SK-N-SH (cell line): Measurements from ENCODE around the gene SV2B. TPM values are rescaled to one million over a fixed set of nuclear protein-coding genes. Genes with fewer than 3 reads are reported as not detected.

ENCODE experiments used
- CTCF ChIA-PET: fragments of 300-600, 350-600 bp; formaldehyde crosslinking; extraction: SDS; loops from one replicate; lab custom pipeline; 2021; lab: Yijun Ruan, JAX
- POLR2A ChIA-PET: fragments of 350-600 bp; sonication (Branson Sonifier 250); formaldehyde crosslinking; extraction: SDS; loops from one replicate; lab custom pipeline; 2020; ENCODE audit warnings: antibody characterized with exemption, inconsistent platforms; lab: Yijun Ruan, JAX
- DNase-seq: peaks from one replicate; pipeline ENCODE4 v3.0.0; 2012
- H2AFZ ChIP-seq: fragments of 200-600 bp; sonication (generic); 2 replicates; pipeline ENCODE4 v1.8.1; 2016; ENCODE audit warnings: antibody characterized with exemption, mild to moderate bottlenecking, low read depth
- H3F3A ChIP-seq: fragments of 200-600 bp; sonication (generic); replicated peaks from 2 replicates; pipeline ENCODE3; 2016; ENCODE audit warnings: antibody characterized with exemption, mild to moderate bottlenecking; ENCODE audit not compliant: insufficient read depth
- H3K27ac ChIP-seq, 2 experiments: fragments of 200-500 bp in 1 of 2; fragments of 200-600 bp in 1 of 2; sonication (Bioruptor generic) in 1 of 2; sonication (generic), shearing (Covaris generic) in 1 of 2; 2 replicates each; pipeline versions ENCODE4 v1.5.1 to v1.6.1; 2014 to 2016; ENCODE audit warnings: low read depth in 2 of 2, inconsistent platforms in 1 of 2, low read length in 1 of 2, mild to moderate bottlenecking in 1 of 2, mixed read lengths in 1 of 2
- H3K27me3 ChIP-seq: fragments of 200-600 bp; sonication (generic), shearing (Covaris generic); 2 replicates; pipeline ENCODE4 v1.6.1; 2016; ENCODE audit warnings: mixed run types; ENCODE audit not compliant: insufficient read depth
- H3K36me3 ChIP-seq, 2 experiments: fragments of 200-500 bp in 1 of 2; fragments of 200-600 bp in 1 of 2; sonication (Bioruptor generic) in 1 of 2; sonication (generic) in 1 of 2; replicated peaks in 1 of 2; 2 replicates each; pipeline versions ENCODE3 to v1.5.1; 2014 to 2016; ENCODE audit warnings: low read length in 1 of 2, mild to moderate bottlenecking in 1 of 2; ENCODE audit not compliant: insufficient read depth in 2 of 2, control insufficient read depth in 1 of 2
- H3K4me1 ChIP-seq, 2 experiments: fragments of 200-500 bp in 1 of 2; fragments of 200-600 bp in 1 of 2; sonication (Bioruptor generic) in 1 of 2; sonication (generic), shearing (Covaris generic) in 1 of 2; 2 replicates each; pipeline versions ENCODE4 v1.5.1 to v1.6.1; 2014 to 2016; ENCODE audit warnings: low read depth in 1 of 2, low read length in 1 of 2, mixed run types in 1 of 2; ENCODE audit not compliant: insufficient read depth in 2 of 2, control insufficient read depth in 1 of 2
- H3K4me2 ChIP-seq: fragments of 200-600 bp; sonication (generic), shearing (Covaris generic); 2 replicates; pipeline ENCODE4 v1.6.1; 2017; ENCODE audit warnings: mixed run types
- H3K4me3 ChIP-seq, 2 experiments: fragments of 200-500 bp in 1 of 2; fragments of 200-600 bp in 1 of 2; sonication (Bioruptor generic) in 1 of 2; sonication (generic), shearing (Covaris generic) in 1 of 2; 2 replicates each; pipeline versions ENCODE4 v1.5.1 to v1.8.1; 2014 to 2016; ENCODE audit warnings: low read depth in 2 of 2, inconsistent platforms in 1 of 2, low read length in 1 of 2, mild to moderate bottlenecking in 1 of 2, mixed read lengths in 1 of 2, moderate library complexity in 1 of 2
- H3K79me2 ChIP-seq: fragments of 200-600 bp; sonication (generic); 2 replicates; pipeline ENCODE4 v1.8.1; 2017; ENCODE audit warnings: mild to moderate bottlenecking; ENCODE audit not compliant: insufficient read depth
- H3K9ac ChIP-seq: fragments of 200-600 bp; sonication (generic); 2 replicates; pipeline ENCODE4 v1.6.1; 2017; ENCODE audit warnings: mixed run types
- H3K9me2 ChIP-seq: fragments of 200-600 bp; sonication (generic); 2 replicates; pipeline ENCODE4 v1.6.1; 2017; ENCODE audit warnings: mixed run types
- H3K9me3 ChIP-seq: fragments of 200-600 bp; sonication (generic); 2 replicates; pipeline ENCODE4 v1.6.1; 2017; ENCODE audit warnings: mixed run types, mild to moderate bottlenecking, moderate library complexity
- H4K20me1 ChIP-seq: fragments of 200-600 bp; sonication (generic); 2 replicates; pipeline ENCODE4 v1.6.1; 2017; ENCODE audit warnings: mild to moderate bottlenecking, mixed run types; ENCODE audit not compliant: insufficient read depth
- CHD2 ChIP-seq: fragments of 150-350 bp; IDR thresholded peaks from 2 replicates; pipeline ENCODE4 v1.6.1; 2018; ENCODE audit warnings: low read length; ENCODE audit not compliant: partially characterized antibody
- EZH2phosphoT487 ChIP-seq: fragments of 200-600 bp; sonication (generic); IDR thresholded peaks from 2 replicates; pipeline ENCODE4 v1.6.1; 2017; ENCODE audit warnings: low read depth, mixed run types, mild to moderate bottlenecking, antibody characterized with exemption, moderate library complexity, borderline replicate concordance
- FOSL2 ChIP-seq: IDR thresholded peaks from 2 replicates; pipeline ENCODE4 v1.4.0; 2012; ENCODE audit warnings: low read depth, mild to moderate bottlenecking, moderate library complexity, borderline replicate concordance
- GATA2 ChIP-seq: sonication (generic); formaldehyde crosslinking; IDR thresholded peaks from 2 replicates; pipeline ENCODE4 v1.5.0; 2020; ENCODE audit warnings: mild to moderate bottlenecking, missing genetic modification reagents
- NRF1 ChIP-seq: IDR thresholded peaks from 2 replicates; pipeline ENCODE4 v1.6.1; 2012; ENCODE audit warnings: low read depth, mild to moderate bottlenecking, low read length
- RCOR1 ChIP-seq: fragments of 150-350 bp; IDR thresholded peaks from 2 replicates; pipeline ENCODE4 v1.6.1; 2017; ENCODE audit warnings: antibody characterized with exemption, low read length
- RFX5 ChIP-seq: IDR thresholded peaks from 2 replicates; pipeline ENCODE4 v1.6.1; 2012; ENCODE audit warnings: mild to moderate bottlenecking, improper control_type of control experiment, low read length
- RXRA ChIP-seq: IDR thresholded peaks from 2 replicates; pipeline ENCODE4 v1.4.0; 2012; ENCODE audit warnings: low read depth, mild to moderate bottlenecking, borderline replicate concordance
- SMC3 ChIP-seq: IDR thresholded peaks from 2 replicates; pipeline ENCODE4 v1.6.1; 2012; ENCODE audit warnings: low read depth, low read length, improper control_type of control experiment
- TAF1 ChIP-seq: IDR thresholded peaks from 2 replicates; pipeline ENCODE4 v1.6.1; 2012; ENCODE audit warnings: low read depth, mild to moderate bottlenecking, low read length, moderate library complexity, borderline replicate concordance
- WGBS: methylation state at CpG from one replicate; pipeline ENCODE4 v1.1.6; 2017; ENCODE audit warnings: low lambda C conversion rate; 5-methylcytosine and 5-hydroxymethylcytosine counted together
- polyA plus RNA-seq, 3 experiments: library from polyadenylated mRNA; depleted of rRNA; stranded (reverse); fragments of >200 nt; gene quantifications; 2 replicates each; pipeline ENCODE4 v1.2.3, GENCODE V29; 2012
- TF ChIP-seq, protein P1 (sequence below): IDR thresholded peaks from 2 replicates; pipeline ENCODE4 v1.4.0; 2012; ENCODE audit warnings: low read depth, borderline replicate concordance
- TF ChIP-seq, protein P2 (sequence below): fragments of 150-350 bp; IDR thresholded peaks from 2 replicates; pipeline ENCODE4 v1.6.1; 2017; ENCODE audit warnings: antibody characterized with exemption, low read length, low read depth, borderline replicate concordance
- TF ChIP-seq, protein P3 (sequence below): fragments of 200-600 bp; sonication (generic); IDR thresholded peaks from 2 replicates; pipeline ENCODE4 v1.6.1; 2017; ENCODE audit warnings: antibody characterized with exemption, mild to moderate bottlenecking, moderate library complexity
- TF ChIP-seq, protein P4 (sequence below): IDR thresholded peaks from 2 replicates; pipeline ENCODE4 v1.6.1; 2012; ENCODE audit warnings: mild to moderate bottlenecking, low read depth, low read length, moderate library complexity
- TF ChIP-seq, protein P5 (sequence below): IDR thresholded peaks from 2 replicates; pipeline ENCODE4 v1.4.0; 2012; ENCODE audit warnings: low read depth, borderline replicate concordance

SV2B gene
- polyA plus RNA-seq, 1 of the 3 experiments (the other 2 are of a cell fraction) = not detected

DNA sequence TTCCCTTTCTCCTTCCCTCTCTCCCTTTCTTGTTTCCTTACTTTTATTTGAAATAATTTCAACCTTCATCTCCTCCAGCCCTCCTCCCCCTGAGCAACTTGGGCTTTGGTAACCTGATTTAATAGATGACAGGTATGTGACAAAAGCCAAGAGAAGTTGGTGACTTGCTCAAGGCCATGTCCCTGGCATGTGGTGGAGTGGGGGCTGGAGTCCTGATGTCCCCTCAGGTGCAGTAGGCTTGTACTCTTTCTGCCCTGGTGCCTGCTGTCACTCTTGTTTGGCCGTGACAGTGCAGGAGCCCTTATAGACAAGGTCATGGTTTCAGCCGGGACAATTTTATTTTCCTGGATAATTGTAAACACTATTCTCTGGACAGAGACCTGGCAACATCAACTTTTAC lies 152.7 kb downstream of the SV2B start:
- no peak for DNase-seq
- H3K9ac ChIP-seq = no peak overlapping the region
- H3K79me2 ChIP-seq = no peaks in the 10 kb centered on the region
- no peaks in the 10 kb centered on the region for H3K9me2 ChIP-seq
- H2AFZ ChIP-seq = no peak overlapping the region
- no peaks in the 10 kb centered on the region for H3K36me3 ChIP-seq
- no peak overlapping the region for H3K4me3 ChIP-seq
- H3K27me3 ChIP-seq = no peaks in the 10 kb centered on the region
- POLR2A ChIA-PET = no interaction called here
- TF ChIP-seq, protein P1, sequence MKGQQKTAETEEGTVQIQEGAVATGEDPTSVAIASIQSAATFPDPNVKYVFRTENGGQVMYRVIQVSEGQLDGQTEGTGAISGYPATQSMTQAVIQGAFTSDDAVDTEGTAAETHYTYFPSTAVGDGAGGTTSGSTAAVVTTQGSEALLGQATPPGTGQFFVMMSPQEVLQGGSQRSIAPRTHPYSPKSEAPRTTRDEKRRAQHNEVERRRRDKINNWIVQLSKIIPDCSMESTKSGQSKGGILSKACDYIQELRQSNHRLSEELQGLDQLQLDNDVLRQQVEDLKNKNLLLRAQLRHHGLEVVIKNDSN = no peak
- TF ChIP-seq, protein P2, sequence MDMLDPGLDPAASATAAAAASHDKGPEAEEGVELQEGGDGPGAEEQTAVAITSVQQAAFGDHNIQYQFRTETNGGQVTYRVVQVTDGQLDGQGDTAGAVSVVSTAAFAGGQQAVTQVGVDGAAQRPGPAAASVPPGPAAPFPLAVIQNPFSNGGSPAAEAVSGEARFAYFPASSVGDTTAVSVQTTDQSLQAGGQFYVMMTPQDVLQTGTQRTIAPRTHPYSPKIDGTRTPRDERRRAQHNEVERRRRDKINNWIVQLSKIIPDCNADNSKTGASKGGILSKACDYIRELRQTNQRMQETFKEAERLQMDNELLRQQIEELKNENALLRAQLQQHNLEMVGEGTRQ = no peak
- TF ChIP-seq RCOR1 (no peak), TAF1 (no peak), SMC3 (no peak), CHD2 (no peak), EZH2phosphoT487 (no peak), RXRA (no peak), FOSL2 (no peak), GATA2 (CRISPR knock-in tag) (no peak), RFX5 (no peak), NRF1 (no peak)
- TF ChIP-seq, protein P3, sequence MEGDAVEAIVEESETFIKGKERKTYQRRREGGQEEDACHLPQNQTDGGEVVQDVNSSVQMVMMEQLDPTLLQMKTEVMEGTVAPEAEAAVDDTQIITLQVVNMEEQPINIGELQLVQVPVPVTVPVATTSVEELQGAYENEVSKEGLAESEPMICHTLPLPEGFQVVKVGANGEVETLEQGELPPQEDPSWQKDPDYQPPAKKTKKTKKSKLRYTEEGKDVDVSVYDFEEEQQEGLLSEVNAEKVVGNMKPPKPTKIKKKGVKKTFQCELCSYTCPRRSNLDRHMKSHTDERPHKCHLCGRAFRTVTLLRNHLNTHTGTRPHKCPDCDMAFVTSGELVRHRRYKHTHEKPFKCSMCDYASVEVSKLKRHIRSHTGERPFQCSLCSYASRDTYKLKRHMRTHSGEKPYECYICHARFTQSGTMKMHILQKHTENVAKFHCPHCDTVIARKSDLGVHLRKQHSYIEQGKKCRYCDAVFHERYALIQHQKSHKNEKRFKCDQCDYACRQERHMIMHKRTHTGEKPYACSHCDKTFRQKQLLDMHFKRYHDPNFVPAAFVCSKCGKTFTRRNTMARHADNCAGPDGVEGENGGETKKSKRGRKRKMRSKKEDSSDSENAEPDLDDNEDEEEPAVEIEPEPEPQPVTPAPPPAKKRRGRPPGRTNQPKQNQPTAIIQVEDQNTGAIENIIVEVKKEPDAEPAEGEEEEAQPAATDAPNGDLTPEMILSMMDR = no peak
- TF ChIP-seq, protein P4, sequence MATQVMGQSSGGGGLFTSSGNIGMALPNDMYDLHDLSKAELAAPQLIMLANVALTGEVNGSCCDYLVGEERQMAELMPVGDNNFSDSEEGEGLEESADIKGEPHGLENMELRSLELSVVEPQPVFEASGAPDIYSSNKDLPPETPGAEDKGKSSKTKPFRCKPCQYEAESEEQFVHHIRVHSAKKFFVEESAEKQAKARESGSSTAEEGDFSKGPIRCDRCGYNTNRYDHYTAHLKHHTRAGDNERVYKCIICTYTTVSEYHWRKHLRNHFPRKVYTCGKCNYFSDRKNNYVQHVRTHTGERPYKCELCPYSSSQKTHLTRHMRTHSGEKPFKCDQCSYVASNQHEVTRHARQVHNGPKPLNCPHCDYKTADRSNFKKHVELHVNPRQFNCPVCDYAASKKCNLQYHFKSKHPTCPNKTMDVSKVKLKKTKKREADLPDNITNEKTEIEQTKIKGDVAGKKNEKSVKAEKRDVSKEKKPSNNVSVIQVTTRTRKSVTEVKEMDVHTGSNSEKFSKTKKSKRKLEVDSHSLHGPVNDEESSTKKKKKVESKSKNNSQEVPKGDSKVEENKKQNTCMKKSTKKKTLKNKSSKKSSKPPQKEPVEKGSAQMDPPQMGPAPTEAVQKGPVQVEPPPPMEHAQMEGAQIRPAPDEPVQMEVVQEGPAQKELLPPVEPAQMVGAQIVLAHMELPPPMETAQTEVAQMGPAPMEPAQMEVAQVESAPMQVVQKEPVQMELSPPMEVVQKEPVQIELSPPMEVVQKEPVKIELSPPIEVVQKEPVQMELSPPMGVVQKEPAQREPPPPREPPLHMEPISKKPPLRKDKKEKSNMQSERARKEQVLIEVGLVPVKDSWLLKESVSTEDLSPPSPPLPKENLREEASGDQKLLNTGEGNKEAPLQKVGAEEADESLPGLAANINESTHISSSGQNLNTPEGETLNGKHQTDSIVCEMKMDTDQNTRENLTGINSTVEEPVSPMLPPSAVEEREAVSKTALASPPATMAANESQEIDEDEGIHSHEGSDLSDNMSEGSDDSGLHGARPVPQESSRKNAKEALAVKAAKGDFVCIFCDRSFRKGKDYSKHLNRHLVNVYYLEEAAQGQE = no peak
- TF ChIP-seq, protein P5, sequence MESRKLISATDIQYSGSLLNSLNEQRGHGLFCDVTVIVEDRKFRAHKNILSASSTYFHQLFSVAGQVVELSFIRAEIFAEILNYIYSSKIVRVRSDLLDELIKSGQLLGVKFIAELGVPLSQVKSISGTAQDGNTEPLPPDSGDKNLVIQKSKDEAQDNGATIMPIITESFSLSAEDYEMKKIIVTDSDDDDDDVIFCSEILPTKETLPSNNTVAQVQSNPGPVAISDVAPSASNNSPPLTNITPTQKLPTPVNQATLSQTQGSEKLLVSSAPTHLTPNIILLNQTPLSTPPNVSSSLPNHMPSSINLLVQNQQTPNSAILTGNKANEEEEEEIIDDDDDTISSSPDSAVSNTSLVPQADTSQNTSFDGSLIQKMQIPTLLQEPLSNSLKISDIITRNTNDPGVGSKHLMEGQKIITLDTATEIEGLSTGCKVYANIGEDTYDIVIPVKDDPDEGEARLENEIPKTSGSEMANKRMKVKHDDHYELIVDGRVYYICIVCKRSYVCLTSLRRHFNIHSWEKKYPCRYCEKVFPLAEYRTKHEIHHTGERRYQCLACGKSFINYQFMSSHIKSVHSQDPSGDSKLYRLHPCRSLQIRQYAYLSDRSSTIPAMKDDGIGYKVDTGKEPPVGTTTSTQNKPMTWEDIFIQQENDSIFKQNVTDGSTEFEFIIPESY = no peak
- no peaks in the 10 kb centered on the region for H3K4me1 ChIP-seq
- H3K9me3 ChIP-seq = no peaks in the 10 kb centered on the region
- no peak overlapping the region for H3K27ac ChIP-seq
- no peaks in the 10 kb centered on the region for H4K20me1 ChIP-seq
- H3K4me2 ChIP-seq = no peak overlapping the region
- 13% methylated on average over 2 of the region's 2 CpGs for WGBS
- CTCF ChIA-PET = interaction anchor here (3.7 kb wide), 1 partner anchor 197 kb away, joined by 25 read pairs; no protein-coding TSS in a partner anchor
- no peaks in the 10 kb centered on the region for H3F3A ChIP-seq
